Kidney epithelial cell (primary cell): Measurements from ENCODE around the gene LYPD5. TPM values are rescaled to one million over a fixed set of nuclear protein-coding genes. Genes with fewer than 3 reads are reported as not detected.
A peak's percentile ranks its signal among the peaks of the same experiment; 100 is the strongest.

Experiments
- DNase-seq: peaks from one replicate; pipeline ENCODE4 v3.0.0-alpha.2; 2010; ENCODE audit warnings: low read depth
- H3K27me3 ChIP-seq: 2 replicates; pipeline ENCODE4 v1.6.0; 2011; ENCODE audit warnings: low read length; ENCODE audit not compliant: control insufficient read depth, insufficient read depth
- H3K36me3 ChIP-seq: 2 replicates; pipeline ENCODE4 v1.5.1; 2011; ENCODE audit warnings: low read length; ENCODE audit not compliant: control insufficient read depth, insufficient read depth
- H3K4me3 ChIP-seq: 2 replicates; pipeline ENCODE4 v1.5.1; 2011; ENCODE audit warnings: low read depth, mild to moderate bottlenecking, control low read depth, low read length
- CTCF ChIP-seq: IDR thresholded peaks from 2 replicates; pipeline ENCODE4 v1.5.1; 2011; ENCODE audit warnings: mild to moderate bottlenecking, moderate library complexity, low read length, control low read depth, inconsistent platforms; ENCODE audit not compliant: insufficient read depth, poor library complexity, severe bottlenecking
- total RNA-seq: library from RNA; depleted of rRNA; stranded (reverse); fragments of >200 nt; gene quantifications from 2 replicates; pipeline ENCODE4 v1.2.3, GENCODE V29; 2015

LYPD5 gene
- total RNA-seq, 1 donor from 2014 or later = 0.63 TPM

- no peak overlapping the region for H3K4me3 ChIP-seq
- DNase-seq = no peak
- TF ChIP-seq CTCF = no peak
- H3K27me3 ChIP-seq = no peaks in the 10 kb centered on the region
- no peaks in the 10 kb centered on the region for H3K36me3 ChIP-seq
Measured at GRCh38 chr19:43781630-43782310, 20.5 kb downstream of the LYPD5 start.

GRCh38 chr19:43780706-43781525, 21.3 kb downstream of the LYPD5 start, which contains the start of gene KCNN4:
TSS of gene KCNN4 (minus strand) at chr19:43780973. CDS start at chr19:43780861, 112 bp downstream.
- peak within 1 kb of the TSS; percentile 32 for H3K4me3 ChIP-seq
- no peaks in the 10 kb centered on the region for H3K27me3 ChIP-seq
- no peak for TF ChIP-seq CTCF
- H3K36me3 ChIP-seq = no peaks in the 10 kb centered on the region
- DNase-seq = no peak

GRCh38 chr19:43779820-43780219, 22.4 kb downstream of the LYPD5 start:
- no peaks in the 10 kb centered on the region for H3K36me3 ChIP-seq
- H3K4me3 ChIP-seq = peak overlapping the region; percentile 32
- H3K27me3 ChIP-seq = no peaks in the 10 kb centered on the region
- TF ChIP-seq CTCF = no peak
- no peak for DNase-seq

- DNase-seq = no peak
- no peak for TF ChIP-seq CTCF
- no peak overlapping the region for H3K4me3 ChIP-seq
- H3K36me3 ChIP-seq = no peaks in the 10 kb centered on the region
- H3K27me3 ChIP-seq = peaks cover 5% of the 10 kb centered on the region
Measured at GRCh38 chr19:43779147-43779819, 23.0 kb downstream of the LYPD5 start.

- no peak overlapping the region for H3K4me3 ChIP-seq
- no peaks in the 10 kb centered on the region for H3K36me3 ChIP-seq
Measured at GRCh38 chr19:43778651-43779050, 23.6 kb downstream of the LYPD5 start.

More at GRCh38 chr19:43778651-43779050, 23.6 kb downstream of the LYPD5 start:
- TF ChIP-seq CTCF = no peak
- H3K27me3 ChIP-seq = peaks cover 11% of the 10 kb centered on the region
- DNase-seq = no peak
